Panc1 (cell line): ENCODE data around the gene CCDC154. TPM values are rescaled to one million over a fixed set of nuclear protein-coding genes. Genes with fewer than 3 reads are reported as not detected.

ENCODE experiments used
- ATAC-seq: fragments of 200-7000 bp; cut with Tn5 transposase; 2 replicates; pipeline ENCODE4 v1.9.1; 2020; ENCODE audit warnings: mild to moderate bottlenecking, moderate library complexity
- BruUV-seq: library from RNA; stranded (reverse); fragments of 400-500 nt; replicated peaks from 2 replicates; lab custom pipeline; 2021; lab: Mats Ljungman, UMichigan
- CTCF ChIA-PET: fragments of 300-600 bp; sonication (Branson Sonifier 250); formaldehyde crosslinking; loops from one replicate; lab custom pipeline; 2022; ENCODE audit warnings: antibody characterized with exemption; lab: Charles Lee
- POLR2A ChIA-PET: fragments of 300-600 bp; sonication (Branson Sonifier 250); formaldehyde crosslinking; loops from one replicate; lab custom pipeline; 2022; ENCODE audit warnings: antibody characterized with exemption; lab: Charles Lee
- DNase-seq: peaks from one replicate; pipeline ENCODE4 v3.0.0-alpha.2; 2010; ENCODE audit warnings: low read depth, low spot score
- H3K27ac ChIP-seq: 2 replicates; pipeline ENCODE4 v1.5.1; 2011; ENCODE audit warnings: mild to moderate bottlenecking, low read length, inconsistent platforms
- H3K27me3 ChIP-seq: fragments of 200-500 bp; sonication (Bioruptor generic); 2 replicates; pipeline ENCODE4 v1.6.0; 2014; ENCODE audit warnings: low read length, inconsistent platforms; ENCODE audit not compliant: control insufficient read depth, insufficient read depth
- H3K36me3 ChIP-seq: fragments of 200-500 bp; sonication (Bioruptor generic); 2 replicates; pipeline ENCODE4 v1.5.1; 2014; ENCODE audit warnings: inconsistent platforms, mild to moderate bottlenecking, low read length, moderate library complexity; ENCODE audit not compliant: control insufficient read depth, insufficient read depth
- H3K4me1 ChIP-seq: 2 replicates; pipeline ENCODE4 v1.5.1; 2011; ENCODE audit warnings: inconsistent platforms, mild to moderate bottlenecking, low read length, moderate library complexity; ENCODE audit not compliant: control insufficient read depth, insufficient read depth
- H3K4me3 ChIP-seq, 2 experiments: 2 replicates each; pipeline ENCODE4 v1.5.1; 2011 to 2012; ENCODE audit warnings: low read depth in 2 of 2, low read length in 2 of 2, mild to moderate bottlenecking in 2 of 2, inconsistent platforms in 1 of 2, moderate library complexity in 1 of 2
- H3K9me3 ChIP-seq: fragments of 200-500 bp; sonication (Bioruptor generic); 2 replicates; pipeline ENCODE4 v1.5.1; 2014; ENCODE audit warnings: low read depth, mild to moderate bottlenecking, inconsistent platforms, low read length, moderate library complexity; ENCODE audit not compliant: control insufficient read depth, insufficient read depth
- POLR2AphosphoS5 ChIP-seq: IDR thresholded peaks from 2 replicates; pipeline ENCODE4 v1.6.1; 2012; ENCODE audit warnings: mild to moderate bottlenecking, low read depth, low read length, moderate library complexity
- SIN3A ChIP-seq: IDR thresholded peaks from 2 replicates; pipeline ENCODE4 v1.6.1; 2012; ENCODE audit warnings: low read depth, mild to moderate bottlenecking, low read length, moderate library complexity, borderline replicate concordance; ENCODE audit not compliant: insufficient read depth
- TCF7L2 ChIP-seq: IDR thresholded peaks from 2 replicates; pipeline ENCODE4 v1.6.1; 2011; ENCODE audit warnings: mild to moderate bottlenecking, low read depth, low read length, inconsistent platforms
- in situ Hi-C: cut with HindIII; loops from 2 replicates; pipeline ENCODE4 v1.10.0; 2016; ENCODE audit warnings: low sequenced_read_pairs, low pct_unique_long_range_greater_than_20kb
- intact Hi-C: fragments of 100-400 bp; cut with micrococcal nuclease; formaldehyde crosslinking; loops from one replicate; pipeline ENCODE4 v1.10.0; 2022; ENCODE audit not compliant: unreplicated experiment
- total RNA-seq: library from RNA; stranded (reverse); gene quantifications from one replicate; pipeline ENCODE4 v1.2.1, GENCODE V29; 2021; ENCODE audit not compliant: unreplicated experiment
- TF ChIP-seq, protein P1 (sequence below): fragments of 450-650 bp; IDR thresholded peaks from 2 replicates; pipeline ENCODE4 v1.5.1; 2017; ENCODE audit warnings: mild to moderate bottlenecking
- TF ChIP-seq, protein P2 (sequence below), 2 experiments: IDR thresholded peaks; 2 replicates each; pipeline ENCODE4 v1.6.1; 2011 to 2012; ENCODE audit warnings: low read depth in 2 of 2, control low read depth in 1 of 2, low read length in 1 of 2, mild to moderate bottlenecking in 1 of 2, moderate library complexity in 1 of 2; ENCODE audit not compliant: insufficient read depth in 1 of 2

CCDC154 gene
- total RNA-seq, 1 experiment from 2014 or later: 2.0 TPM

DNA sequence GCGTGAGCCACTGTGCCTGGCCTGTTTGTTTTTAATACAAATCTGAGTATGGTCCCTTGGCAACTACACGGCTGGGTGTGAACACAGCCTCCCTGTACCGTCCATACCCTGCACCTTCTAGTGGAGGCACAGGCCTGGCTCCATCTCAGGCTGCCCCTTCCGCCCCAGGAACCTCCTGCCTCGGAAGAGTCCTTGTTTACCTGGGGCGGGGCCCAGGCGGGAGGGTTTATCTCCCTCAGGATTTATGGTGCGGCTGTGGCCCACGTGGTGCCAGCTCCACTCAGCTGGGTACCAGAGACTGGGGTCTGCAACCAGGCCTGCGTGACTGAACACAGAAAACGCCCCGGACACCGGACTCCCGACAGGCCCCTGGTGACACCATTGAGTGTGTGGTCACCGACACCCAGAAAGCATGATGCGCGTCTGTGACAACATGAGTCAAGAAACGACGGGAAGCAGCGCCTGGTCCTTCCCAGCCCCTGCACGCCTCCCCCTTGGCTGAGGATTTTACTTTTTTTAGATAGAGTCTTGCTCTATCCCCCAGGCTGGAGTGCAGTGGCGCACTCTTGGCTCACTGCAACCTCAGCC lies 48.8 kb downstream of the CCDC154 start:
- CTCF ChIA-PET: no interaction called here
- intact Hi-C loops: no loop called here
- no peak overlapping the region for H3K4me3 ChIP-seq
- no peaks in the 10 kb centered on the region for H3K27me3 ChIP-seq
- TF ChIP-seq, protein P1, sequence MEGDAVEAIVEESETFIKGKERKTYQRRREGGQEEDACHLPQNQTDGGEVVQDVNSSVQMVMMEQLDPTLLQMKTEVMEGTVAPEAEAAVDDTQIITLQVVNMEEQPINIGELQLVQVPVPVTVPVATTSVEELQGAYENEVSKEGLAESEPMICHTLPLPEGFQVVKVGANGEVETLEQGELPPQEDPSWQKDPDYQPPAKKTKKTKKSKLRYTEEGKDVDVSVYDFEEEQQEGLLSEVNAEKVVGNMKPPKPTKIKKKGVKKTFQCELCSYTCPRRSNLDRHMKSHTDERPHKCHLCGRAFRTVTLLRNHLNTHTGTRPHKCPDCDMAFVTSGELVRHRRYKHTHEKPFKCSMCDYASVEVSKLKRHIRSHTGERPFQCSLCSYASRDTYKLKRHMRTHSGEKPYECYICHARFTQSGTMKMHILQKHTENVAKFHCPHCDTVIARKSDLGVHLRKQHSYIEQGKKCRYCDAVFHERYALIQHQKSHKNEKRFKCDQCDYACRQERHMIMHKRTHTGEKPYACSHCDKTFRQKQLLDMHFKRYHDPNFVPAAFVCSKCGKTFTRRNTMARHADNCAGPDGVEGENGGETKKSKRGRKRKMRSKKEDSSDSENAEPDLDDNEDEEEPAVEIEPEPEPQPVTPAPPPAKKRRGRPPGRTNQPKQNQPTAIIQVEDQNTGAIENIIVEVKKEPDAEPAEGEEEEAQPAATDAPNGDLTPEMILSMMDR: no peak
- no peak for TF ChIP-seq SIN3A
- TF ChIP-seq, protein P2, sequence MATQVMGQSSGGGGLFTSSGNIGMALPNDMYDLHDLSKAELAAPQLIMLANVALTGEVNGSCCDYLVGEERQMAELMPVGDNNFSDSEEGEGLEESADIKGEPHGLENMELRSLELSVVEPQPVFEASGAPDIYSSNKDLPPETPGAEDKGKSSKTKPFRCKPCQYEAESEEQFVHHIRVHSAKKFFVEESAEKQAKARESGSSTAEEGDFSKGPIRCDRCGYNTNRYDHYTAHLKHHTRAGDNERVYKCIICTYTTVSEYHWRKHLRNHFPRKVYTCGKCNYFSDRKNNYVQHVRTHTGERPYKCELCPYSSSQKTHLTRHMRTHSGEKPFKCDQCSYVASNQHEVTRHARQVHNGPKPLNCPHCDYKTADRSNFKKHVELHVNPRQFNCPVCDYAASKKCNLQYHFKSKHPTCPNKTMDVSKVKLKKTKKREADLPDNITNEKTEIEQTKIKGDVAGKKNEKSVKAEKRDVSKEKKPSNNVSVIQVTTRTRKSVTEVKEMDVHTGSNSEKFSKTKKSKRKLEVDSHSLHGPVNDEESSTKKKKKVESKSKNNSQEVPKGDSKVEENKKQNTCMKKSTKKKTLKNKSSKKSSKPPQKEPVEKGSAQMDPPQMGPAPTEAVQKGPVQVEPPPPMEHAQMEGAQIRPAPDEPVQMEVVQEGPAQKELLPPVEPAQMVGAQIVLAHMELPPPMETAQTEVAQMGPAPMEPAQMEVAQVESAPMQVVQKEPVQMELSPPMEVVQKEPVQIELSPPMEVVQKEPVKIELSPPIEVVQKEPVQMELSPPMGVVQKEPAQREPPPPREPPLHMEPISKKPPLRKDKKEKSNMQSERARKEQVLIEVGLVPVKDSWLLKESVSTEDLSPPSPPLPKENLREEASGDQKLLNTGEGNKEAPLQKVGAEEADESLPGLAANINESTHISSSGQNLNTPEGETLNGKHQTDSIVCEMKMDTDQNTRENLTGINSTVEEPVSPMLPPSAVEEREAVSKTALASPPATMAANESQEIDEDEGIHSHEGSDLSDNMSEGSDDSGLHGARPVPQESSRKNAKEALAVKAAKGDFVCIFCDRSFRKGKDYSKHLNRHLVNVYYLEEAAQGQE (IDR thresholded peaks at IDR 0.05; ENCODE audit: insufficient read depth in 1 of 2, low read depth in 2 of 2, low read length in 1 of 2): no peak
- no peak for TF ChIP-seq TCF7L2
- no peak for TF ChIP-seq POLR2AphosphoS5
- BruUV-seq: no TSS peak
- H3K27ac ChIP-seq: no peak overlapping the region
- H3K36me3 ChIP-seq: no peaks in the 10 kb centered on the region
- ATAC-seq: no peak
- H3K4me1 ChIP-seq: no peaks in the 10 kb centered on the region
- no peaks in the 10 kb centered on the region for H3K9me3 ChIP-seq
- POLR2A ChIA-PET: no interaction called here
- no peak for DNase-seq
- in situ Hi-C loops: no loop called here

DNA sequence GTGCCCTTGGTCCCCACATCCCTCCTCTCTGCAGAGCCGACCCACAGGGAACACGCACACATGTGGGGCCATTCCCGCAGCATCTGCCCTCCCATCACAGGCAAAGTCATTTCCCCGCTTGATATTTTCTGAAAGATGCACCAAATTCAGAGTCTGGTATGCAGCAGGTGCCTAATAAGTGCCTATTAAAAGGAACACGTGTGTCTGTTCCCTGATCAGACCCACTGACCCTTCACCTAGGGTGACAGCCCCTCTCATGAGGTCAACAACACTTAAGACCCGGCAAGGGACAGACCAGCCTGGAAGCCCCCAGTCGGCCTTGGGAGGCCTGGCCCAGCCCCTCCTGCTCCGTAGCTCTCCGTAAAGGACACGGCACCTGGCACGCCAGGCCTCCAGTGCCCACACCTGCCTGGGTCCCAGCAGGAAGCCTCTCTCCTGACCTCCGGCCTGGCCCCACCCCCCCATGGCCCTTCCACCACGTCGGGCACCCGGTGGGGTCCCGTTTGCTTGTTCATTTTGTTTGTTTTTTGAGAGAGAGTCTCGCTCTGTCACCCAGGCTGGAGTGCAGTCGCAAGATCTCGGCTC lies 49.9 kb downstream of the CCDC154 start:
- no peak for ATAC-seq
- DNase-seq: no peak
- Histone ChIP-seq H3K27me3 (no peaks in the 10 kb centered on the region), H3K27ac (no peak overlapping the region), H3K36me3 (no peaks in the 10 kb centered on the region), H3K4me1 (no peaks in the 10 kb centered on the region), H3K4me3 (no peak overlapping the region), H3K9me3 (no peaks in the 10 kb centered on the region)
- intact Hi-C loops: no loop called here
- in situ Hi-C loops: no loop called here
- no TSS peak for BruUV-seq
- ChIA-PET POLR2A (no interaction called here), CTCF (no interaction called here)
- TF ChIP-seq, protein P1: no peak
- no peak for TF ChIP-seq SIN3A
- no peak for TF ChIP-seq POLR2AphosphoS5
- TF ChIP-seq, protein P2 (IDR thresholded peaks at IDR 0.05; ENCODE audit: insufficient read depth in 1 of 2, low read depth in 2 of 2, low read length in 1 of 2): no peak
- no peak for TF ChIP-seq TCF7L2
